Brain microvascular endothelial cell (primary cell): Measurements from ENCODE around the gene PIMREG.

Experiments used
- DNase-seq: peaks from one replicate; pipeline ENCODE4 v3.0.0-alpha.2; 2020
- H3K27ac ChIP-seq: fragments of 250-450 bp; sonication (Bioruptor Pico); 2 replicates; pipeline ENCODE4 v1.5.1; 2020; ENCODE audit warnings: mild to moderate bottlenecking, moderate library complexity
- H3K27me3 ChIP-seq: fragments of 250-450 bp; sonication (Bioruptor Pico); replicated peaks from 2 replicates; pipeline ENCODE4 v1.5.1; 2020; ENCODE audit warnings: mild to moderate bottlenecking
- H3K36me3 ChIP-seq: fragments of 250-450 bp; sonication (Bioruptor Pico); replicated peaks from 2 replicates; pipeline ENCODE4 v1.5.1; 2020; ENCODE audit warnings: mild to moderate bottlenecking
- H3K4me3 ChIP-seq: 2 replicates; pipeline ENCODE4 v1.5.1; 2011; ENCODE audit warnings: low read depth, mild to moderate bottlenecking, control low read depth, low read length, moderate library complexity
- in situ Hi-C: cut with HindIII; loops from 2 replicates; pipeline ENCODE4 v1.10.0; 2017; ENCODE audit warnings: low sequenced_read_pairs, low pct_ligation_motif_present
- TF ChIP-seq, protein P1 (sequence below): IDR thresholded peaks from 2 replicates; pipeline ENCODE4 v1.5.1; 2011; ENCODE audit warnings: low read depth, mild to moderate bottlenecking, moderate library complexity, low read length, control low read depth, inconsistent platforms; ENCODE audit errors: missing control alignments

Gene PIMREG

DNA sequence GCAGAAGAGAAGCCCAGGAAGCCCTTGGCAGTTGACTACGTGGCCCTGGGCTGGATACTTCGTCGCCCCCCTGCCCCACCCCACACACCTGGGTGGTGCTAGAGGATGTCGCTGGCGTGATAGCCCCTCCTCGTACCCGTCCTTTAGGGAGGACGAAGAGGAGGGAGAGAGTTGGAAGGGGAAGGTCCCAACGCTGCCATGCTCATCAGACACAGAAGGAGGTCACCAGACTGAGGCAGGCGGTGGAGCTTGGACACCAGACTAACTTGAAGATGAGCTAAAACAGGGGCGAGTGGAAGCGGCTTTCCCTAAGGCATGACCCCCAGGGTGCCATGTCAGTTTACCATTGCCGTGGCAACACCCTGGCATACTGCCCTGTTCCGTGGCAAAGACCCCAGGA, 20.3 kb upstream of the PIMREG start:
- in situ Hi-C loops: loop anchor here (25.0 kb wide), 1 partner anchor 837 kb away; the partner anchor contains the start of gene NLRP1
- TF ChIP-seq, protein P1, sequence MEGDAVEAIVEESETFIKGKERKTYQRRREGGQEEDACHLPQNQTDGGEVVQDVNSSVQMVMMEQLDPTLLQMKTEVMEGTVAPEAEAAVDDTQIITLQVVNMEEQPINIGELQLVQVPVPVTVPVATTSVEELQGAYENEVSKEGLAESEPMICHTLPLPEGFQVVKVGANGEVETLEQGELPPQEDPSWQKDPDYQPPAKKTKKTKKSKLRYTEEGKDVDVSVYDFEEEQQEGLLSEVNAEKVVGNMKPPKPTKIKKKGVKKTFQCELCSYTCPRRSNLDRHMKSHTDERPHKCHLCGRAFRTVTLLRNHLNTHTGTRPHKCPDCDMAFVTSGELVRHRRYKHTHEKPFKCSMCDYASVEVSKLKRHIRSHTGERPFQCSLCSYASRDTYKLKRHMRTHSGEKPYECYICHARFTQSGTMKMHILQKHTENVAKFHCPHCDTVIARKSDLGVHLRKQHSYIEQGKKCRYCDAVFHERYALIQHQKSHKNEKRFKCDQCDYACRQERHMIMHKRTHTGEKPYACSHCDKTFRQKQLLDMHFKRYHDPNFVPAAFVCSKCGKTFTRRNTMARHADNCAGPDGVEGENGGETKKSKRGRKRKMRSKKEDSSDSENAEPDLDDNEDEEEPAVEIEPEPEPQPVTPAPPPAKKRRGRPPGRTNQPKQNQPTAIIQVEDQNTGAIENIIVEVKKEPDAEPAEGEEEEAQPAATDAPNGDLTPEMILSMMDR: no peak
- Histone ChIP-seq H3K4me3 (no peak overlapping the region), H3K36me3 (no peaks in the 10 kb centered on the region), H3K27me3 (no peaks in the 10 kb centered on the region), H3K27ac (no peak overlapping the region)
- no peak for DNase-seq

DNA sequence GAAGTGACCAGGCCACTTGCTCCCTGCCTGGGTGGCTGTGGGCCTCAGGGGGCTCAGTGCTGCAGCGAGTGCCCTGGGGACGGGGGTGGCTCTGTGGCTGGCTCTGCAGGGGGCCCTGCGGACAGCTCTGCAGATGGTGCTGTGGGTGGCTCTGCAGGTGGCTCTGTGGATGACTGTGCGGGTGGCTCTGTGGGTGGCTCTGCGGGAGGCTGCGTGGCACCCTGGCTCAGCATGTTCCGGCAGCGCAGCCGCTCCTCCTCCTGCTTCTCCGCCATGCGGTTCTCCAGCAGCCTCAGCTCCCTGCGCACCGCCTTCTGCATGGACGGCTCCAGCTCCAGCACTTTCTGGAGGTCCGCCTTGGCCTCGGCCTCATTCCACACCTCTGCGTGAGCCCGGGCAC, 18.8 kb upstream of the PIMREG start:
- no peaks in the 10 kb centered on the region for H3K36me3 ChIP-seq
- no peak overlapping the region for H3K27ac ChIP-seq
- no peak overlapping the region for H3K4me3 ChIP-seq
- H3K27me3 ChIP-seq: no peaks in the 10 kb centered on the region
- in situ Hi-C loops: no loop called here
- TF ChIP-seq, protein P1: no peak
- no peak for DNase-seq

DNA sequence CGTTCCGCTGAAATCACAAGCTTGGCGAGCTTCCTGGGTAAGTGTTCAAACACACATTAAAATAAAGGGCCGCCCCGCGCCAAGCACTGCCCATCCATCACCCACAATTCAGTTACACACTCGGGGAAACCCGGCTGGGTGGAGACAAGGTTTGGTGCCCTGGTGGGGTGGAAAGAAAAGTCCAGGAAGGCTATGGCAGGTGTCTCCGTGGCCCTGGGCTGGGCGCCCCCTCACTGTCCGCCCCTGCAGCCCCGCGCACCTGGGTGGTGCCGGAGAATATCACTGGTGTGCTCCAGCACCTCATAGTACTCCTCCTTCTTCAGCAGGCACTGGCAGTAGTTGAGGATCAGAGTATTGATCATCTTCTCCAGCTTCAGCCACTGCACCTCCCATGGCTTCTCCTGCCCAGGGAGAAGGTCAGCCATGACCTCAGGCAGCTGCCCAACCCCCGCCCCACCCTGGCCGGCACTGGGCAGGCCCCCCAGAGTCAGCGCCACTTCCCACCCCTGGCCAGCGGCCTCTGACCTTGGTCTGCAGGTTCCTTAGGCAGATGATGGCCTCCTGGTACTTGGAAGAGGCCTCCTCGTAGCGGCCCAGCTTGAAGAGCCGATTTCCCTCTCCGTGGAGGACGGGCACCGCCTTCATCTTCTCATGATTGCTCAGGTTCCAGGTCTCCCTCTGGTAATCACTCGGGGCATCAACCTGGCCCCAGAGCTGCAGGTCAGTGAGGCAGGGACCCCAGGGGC, 17.7 kb upstream of the PIMREG start:
- in situ Hi-C loops: no loop called here
- Histone ChIP-seq H3K27me3 (no peaks in the 10 kb centered on the region), H3K27ac (no peak overlapping the region), H3K36me3 (no peaks in the 10 kb centered on the region), H3K4me3 (no peak overlapping the region)
- DNase-seq: no peak
- TF ChIP-seq, protein P1: no peak

DNA sequence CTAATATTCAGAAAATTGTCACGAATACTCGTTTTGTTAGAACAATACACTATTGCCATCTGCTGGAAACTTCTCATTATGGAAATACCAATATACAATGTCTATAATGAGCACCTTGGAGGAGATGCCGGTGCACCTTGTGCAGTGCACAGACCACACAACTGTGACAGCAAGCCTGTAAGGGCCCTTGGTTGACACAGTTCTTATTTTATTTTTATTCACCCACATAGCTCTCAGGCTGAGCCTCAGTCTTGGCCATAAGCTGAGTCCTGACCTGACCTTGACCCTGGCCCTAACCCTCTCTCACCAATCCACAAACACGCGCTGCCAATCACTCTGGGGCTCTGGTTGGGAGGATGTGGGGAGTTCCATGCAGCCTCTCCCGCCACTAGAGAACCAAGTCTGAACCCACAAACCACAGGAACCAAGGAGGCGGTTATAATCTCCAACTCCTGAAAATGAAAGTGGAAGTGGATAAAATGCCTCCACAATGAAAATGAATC, 16.9 kb upstream of the PIMREG start:
- Histone ChIP-seq H3K27me3 (no peaks in the 10 kb centered on the region), H3K36me3 (no peaks in the 10 kb centered on the region), H3K4me3 (no peak overlapping the region), H3K27ac (no peak overlapping the region)
- peak; percentile 40 for DNase-seq
- in situ Hi-C loops: no loop called here
- TF ChIP-seq, protein P1: peak; percentile 5

DNA sequence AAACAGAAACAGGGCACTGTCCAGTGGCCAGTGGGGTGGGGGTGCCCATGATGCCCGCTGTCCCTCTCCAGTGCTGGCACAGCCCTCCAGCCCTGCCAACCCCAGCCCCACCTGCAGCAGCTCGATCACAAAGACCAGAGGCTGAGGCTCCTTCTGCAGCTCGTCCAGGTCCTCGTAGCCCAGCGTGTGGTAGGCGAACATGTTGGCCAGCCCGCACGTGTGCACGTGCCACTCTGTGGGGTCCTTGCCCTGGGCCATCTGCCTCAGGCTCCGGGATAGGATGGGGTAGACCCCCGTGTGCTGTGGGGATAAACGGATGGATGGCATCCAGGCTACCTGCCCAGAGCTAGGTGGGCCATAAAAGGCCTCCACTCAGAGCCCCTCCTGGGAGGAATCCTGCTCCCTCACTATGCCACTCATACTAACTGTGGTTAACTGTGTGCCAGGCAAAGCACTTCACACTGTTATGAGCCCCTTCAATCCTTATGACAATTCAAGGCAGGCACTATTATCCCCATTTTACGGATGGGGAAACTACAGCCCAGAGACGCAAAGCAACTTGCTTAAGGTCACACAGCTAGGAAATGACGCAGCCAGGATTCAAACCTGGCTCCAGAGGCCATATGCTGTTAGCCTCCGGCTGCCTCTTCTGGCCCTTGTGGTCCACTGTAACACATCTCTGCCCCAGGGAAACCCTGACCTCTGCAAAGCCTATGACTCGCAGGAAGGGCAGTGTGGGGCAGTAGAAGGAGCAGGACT, 15.9 kb upstream of the PIMREG start:
- TF ChIP-seq, protein P1: no peak
- Histone ChIP-seq H3K4me3 (no peak overlapping the region), H3K36me3 (no peaks in the 10 kb centered on the region), H3K27me3 (no peaks in the 10 kb centered on the region), H3K27ac (no peak overlapping the region)
- in situ Hi-C loops: no loop called here
- DNase-seq: no peak
